Measurements from ENCODE around the gene SMOC2. TPM values are rescaled to one million over a fixed set of nuclear protein-coding genes. Genes with fewer than 3 reads are reported as not detected.

Gene SMOC2
- total and polyA plus RNA-seq, 2 of the 13 experiments (the other 11 are each of a cell fraction or from before 2014, with no cell fraction given), result not detected

DNA sequence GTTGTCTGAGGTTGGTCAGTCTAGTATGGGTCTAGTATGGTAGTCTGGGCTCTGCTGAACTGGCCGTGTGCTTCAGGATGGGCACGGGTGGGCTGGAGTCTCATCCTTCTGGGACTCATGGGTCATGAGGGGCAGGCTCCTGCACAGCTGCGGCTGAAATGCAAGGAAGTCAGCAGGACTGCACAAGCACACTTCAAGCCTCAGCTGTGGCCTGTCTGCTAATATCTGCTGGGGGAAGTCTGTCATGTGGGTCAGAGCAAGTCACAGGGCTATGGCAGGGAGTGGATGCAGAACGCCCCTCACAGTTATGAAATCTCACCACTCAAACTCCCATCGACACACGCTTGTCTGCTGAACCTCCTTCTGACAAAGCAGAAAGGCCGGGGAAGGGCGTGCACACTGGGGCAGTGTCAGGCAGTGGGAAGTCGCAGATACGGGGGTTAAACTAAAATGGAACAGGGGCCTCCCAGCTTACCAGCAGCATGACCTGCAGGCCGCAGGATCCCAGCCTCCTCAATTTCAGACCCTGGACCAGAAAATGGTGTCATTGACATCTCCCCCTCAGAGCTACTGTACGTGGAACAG is 229.5 kb downstream of the SMOC2 start:
- Histone ChIP-seq H3K27ac (ENCODE audit: extremely low read length, insufficient read depth, low read length) (no peak overlapping the region), H3K9me3 (ENCODE audit: low read length) (no peaks in the 10 kb centered on the region), H4K20me1 (ENCODE audit: insufficient read depth, low read length) (no peaks in the 10 kb centered on the region), H3K36me3 (replicated peaks in 1 of 2; ENCODE audit: control insufficient read depth in 1 of 2, insufficient read depth in 2 of 2, low read length in 2 of 2) (no peaks in the 10 kb centered on the region), H3K4me2 (ENCODE audit: low read depth, low read length) (no peak overlapping the region), H3K4me3 (replicated peaks in 1 of 3; ENCODE audit: insufficient read depth in 1 of 3, low read depth in 2 of 3, low read length in 3 of 3) (no peak overlapping the region), H3K9ac (ENCODE audit: insufficient read depth, low read depth, low read length) (no peak overlapping the region), H3K4me1 (ENCODE audit: insufficient read depth, low read length) (no peaks in the 10 kb centered on the region), H3K27me3 (ENCODE audit: control insufficient read depth in 1 of 2, insufficient read depth in 2 of 2, low read length in 2 of 2) (peaks cover 7 to 37% of the 10 kb centered on the region in 2 experiments; a peak in 3 of 5 replicates), H2AFZ (ENCODE audit: low read length) (no peak overlapping the region), H3K79me2 (ENCODE audit: insufficient read depth, low read length) (no peaks in the 10 kb centered on the region)
- TF ChIP-seq ZFX (CRISPR knock-in tag; IDR thresholded peaks at IDR 0.05; ENCODE audit: low read depth) (no peak), ZBTB14 (CRISPR knock-in tag; IDR thresholded peaks at IDR 0.05) (no peak), ARNT2 (CRISPR knock-in tag; IDR thresholded peaks at IDR 0.05; ENCODE audit: low read depth) (no peak), IRF1 (CRISPR knock-in tag; IDR thresholded peaks at IDR 0.05; ENCODE audit: low read depth) (no peak), SIX1 (CRISPR knock-in tag; IDR thresholded peaks at IDR 0.05; ENCODE audit: borderline replicate concordance) (no peak), CHD4 (IDR thresholded peaks at IDR 0.05; ENCODE audit: borderline replicate concordance, low read length) (no peak)
- TF ChIP-seq, protein P1, sequence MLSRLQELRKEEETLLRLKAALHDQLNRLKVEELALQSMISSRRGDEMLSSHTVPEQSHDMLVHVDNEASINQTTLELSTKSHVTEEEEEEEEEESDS (CRISPR knock-in tag; IDR thresholded peaks at IDR 0.05; ENCODE audit: borderline replicate concordance), result no peak
- in situ Hi-C loops (cut with HindIII; ENCODE audit: extremely low pct_ligation_motif_present, low pct_unique_long_range_greater_than_20kb) (no loop called here), intact Hi-C loops (cut with micrococcal nuclease; ENCODE audit: unreplicated experiment) (no loop called here)
- ChIA-PET POLR2A (no interaction called here), CTCF (ENCODE audit: low intra/inter-chr PET ratio, low total read pairs) (no interaction called here)
- BruUV-seq (replicated peaks), result no TSS peak
- no peak for ATAC-seq
- DNase-seq (ENCODE audit: low spot score), result no peak
- FAIRE-seq, result no peak
- 13% methylated on average over 12 of the region's 12 CpGs for WGBS (ENCODE audit: low lambda C conversion rate)

Measured in HepG2 (cell line).